ENCODE results near the gene MFSD11.

DNA sequence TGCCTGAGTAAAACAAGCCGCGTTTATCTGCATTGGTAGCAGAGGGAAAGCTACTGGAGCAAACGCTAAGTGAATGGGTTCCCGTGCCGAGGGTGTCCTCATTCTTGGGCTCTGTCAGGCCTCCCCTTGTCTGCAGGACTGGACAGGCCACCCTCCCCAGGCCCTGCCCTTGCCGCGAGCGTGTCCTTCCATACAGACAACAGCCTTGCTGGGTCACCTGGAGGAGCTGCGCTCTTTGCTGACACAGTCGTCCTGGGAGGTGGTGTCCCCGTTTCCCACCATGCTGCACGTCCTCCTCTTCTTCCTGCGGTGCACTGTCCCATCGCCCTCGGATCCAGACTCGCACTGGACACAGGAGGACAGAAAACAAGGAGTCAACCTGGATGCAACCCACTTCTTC, 19.4 kb upstream of the MFSD11 start:
- TF ChIP-seq, protein P1, sequence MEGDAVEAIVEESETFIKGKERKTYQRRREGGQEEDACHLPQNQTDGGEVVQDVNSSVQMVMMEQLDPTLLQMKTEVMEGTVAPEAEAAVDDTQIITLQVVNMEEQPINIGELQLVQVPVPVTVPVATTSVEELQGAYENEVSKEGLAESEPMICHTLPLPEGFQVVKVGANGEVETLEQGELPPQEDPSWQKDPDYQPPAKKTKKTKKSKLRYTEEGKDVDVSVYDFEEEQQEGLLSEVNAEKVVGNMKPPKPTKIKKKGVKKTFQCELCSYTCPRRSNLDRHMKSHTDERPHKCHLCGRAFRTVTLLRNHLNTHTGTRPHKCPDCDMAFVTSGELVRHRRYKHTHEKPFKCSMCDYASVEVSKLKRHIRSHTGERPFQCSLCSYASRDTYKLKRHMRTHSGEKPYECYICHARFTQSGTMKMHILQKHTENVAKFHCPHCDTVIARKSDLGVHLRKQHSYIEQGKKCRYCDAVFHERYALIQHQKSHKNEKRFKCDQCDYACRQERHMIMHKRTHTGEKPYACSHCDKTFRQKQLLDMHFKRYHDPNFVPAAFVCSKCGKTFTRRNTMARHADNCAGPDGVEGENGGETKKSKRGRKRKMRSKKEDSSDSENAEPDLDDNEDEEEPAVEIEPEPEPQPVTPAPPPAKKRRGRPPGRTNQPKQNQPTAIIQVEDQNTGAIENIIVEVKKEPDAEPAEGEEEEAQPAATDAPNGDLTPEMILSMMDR (IDR thresholded peaks at IDR 0.05), result no peak
- TF ChIP-seq POLR2AphosphoS5 (IDR thresholded peaks at IDR 0.05), result no peak

Data from sigmoid colon (tissue), 4 donors.